ENCODE measurements around the gene CHMP6. TPM values are rescaled to one million over a fixed set of nuclear protein-coding genes. Genes with fewer than 3 reads are reported as not detected.

CHMP6 gene
- total RNA-seq, 1 experiment from 2014 or later: 22.0 TPM

- Histone ChIP-seq H3K4me3 (replicated peaks in 1 of 2; ENCODE audit: low read depth in 1 of 2, low read length in 2 of 2) (peak overlapping the region; percentile 77 to 93), H3K27ac (ENCODE audit: low read depth, low read length) (peak overlapping the region; percentile 81; the same call in 1 of the 2 replicates), H3K9me2 (ENCODE audit: insufficient read depth) (no peaks in the 10 kb centered on the region), H3K36me3 (ENCODE audit: control insufficient read depth in 1 of 2, insufficient read depth in 2 of 2, low read length in 2 of 2) (peaks cover 8 to 27% of the 10 kb centered on the region in 2 experiments; a peak in 3 of 4 replicates), H3K9ac (ENCODE audit: low read length) (peak overlapping the region; percentile 85), H2AFZ (ENCODE audit: low read depth, low read length, poor library complexity, severe bottlenecking) (no peak overlapping the region), H3K27me3 (ENCODE audit: insufficient read depth, low read length) (no peaks in the 10 kb centered on the region), H3K4me1 (ENCODE audit: control insufficient read depth in 1 of 2, insufficient read depth in 2 of 2, low read length in 2 of 2) (peaks cover 63 to 67% of the 10 kb centered on the region in 2 experiments), H3K9me3 (ENCODE audit: control insufficient read depth in 1 of 2, insufficient read depth in 1 of 2, low read depth in 1 of 2, low read length in 2 of 2) (no peaks in the 10 kb centered on the region), H4K20me1 (ENCODE audit: insufficient read depth) (peaks cover 7% of the 10 kb centered on the region; the same call in 1 of the 2 replicates), H3K79me2 (ENCODE audit: insufficient read depth, low read length) (peaks cover 61% of the 10 kb centered on the region), H3K4me2 (ENCODE audit: low read length) (peak overlapping the region; percentile 72)
- intact Hi-C loops (cut with micrococcal nuclease): no loop called here
- ChIA-PET POLR2A (interaction anchor here (1.2 to 1.3 kb wide), 2 partner anchors 14 to 59 kb away, joined by 5 read pairs; no protein-coding TSS in a partner anchor), CTCF (interaction anchor here (2.4 kb wide), 1 partner anchor 12 kb away, joined by 10 read pairs; no protein-coding TSS in a partner anchor), RAD21 (ENCODE audit: low non-redundant PET in 1 of 2, low total read pairs in 2 of 2, uncharacterized antibody in 2 of 2, unreplicated experiment in 2 of 2) (no interaction called here)
- BruUV-seq (replicated peaks): TSS peak; percentile 69
- DNase-seq (ENCODE audit: low read depth, low spot score) (no peak), ATAC-seq (no peak)
- TF ChIP-seq EGR1 (IDR thresholded peaks at IDR 0.05; ENCODE audit: low read depth) (no peak), ZNF274 (IDR thresholded peaks at IDR 0.05; ENCODE audit: low read depth, low read length) (no peak), SRF (IDR thresholded peaks at IDR 0.05; ENCODE audit: low read depth) (no peak), RAD21 (IDR thresholded peaks at IDR 0.05; ENCODE audit: low read depth) (no peak), ELF1 (IDR thresholded peaks at IDR 0.05; ENCODE audit: borderline replicate concordance, low read depth) (no peak), TCF7L2 (IDR thresholded peaks at IDR 0.05; ENCODE audit: borderline replicate concordance, extremely low read depth, insufficient read depth, insufficient read length) (no peak), EZH2 (IDR thresholded peaks at IDR 0.05) (no peak), POLR2AphosphoS5 (IDR thresholded peaks at IDR 0.05; ENCODE audit: low read depth, low read length) (no peak), MAX (IDR thresholded peaks at IDR 0.05) (no peak), POLR2A (IDR thresholded peaks at IDR 0.05; ENCODE audit: borderline replicate concordance, extremely low read depth, insufficient read depth, insufficient read length) (no peak), CBX3 (IDR thresholded peaks at IDR 0.05; ENCODE audit: low read depth) (no peak)
- TF ChIP-seq, protein P1, sequence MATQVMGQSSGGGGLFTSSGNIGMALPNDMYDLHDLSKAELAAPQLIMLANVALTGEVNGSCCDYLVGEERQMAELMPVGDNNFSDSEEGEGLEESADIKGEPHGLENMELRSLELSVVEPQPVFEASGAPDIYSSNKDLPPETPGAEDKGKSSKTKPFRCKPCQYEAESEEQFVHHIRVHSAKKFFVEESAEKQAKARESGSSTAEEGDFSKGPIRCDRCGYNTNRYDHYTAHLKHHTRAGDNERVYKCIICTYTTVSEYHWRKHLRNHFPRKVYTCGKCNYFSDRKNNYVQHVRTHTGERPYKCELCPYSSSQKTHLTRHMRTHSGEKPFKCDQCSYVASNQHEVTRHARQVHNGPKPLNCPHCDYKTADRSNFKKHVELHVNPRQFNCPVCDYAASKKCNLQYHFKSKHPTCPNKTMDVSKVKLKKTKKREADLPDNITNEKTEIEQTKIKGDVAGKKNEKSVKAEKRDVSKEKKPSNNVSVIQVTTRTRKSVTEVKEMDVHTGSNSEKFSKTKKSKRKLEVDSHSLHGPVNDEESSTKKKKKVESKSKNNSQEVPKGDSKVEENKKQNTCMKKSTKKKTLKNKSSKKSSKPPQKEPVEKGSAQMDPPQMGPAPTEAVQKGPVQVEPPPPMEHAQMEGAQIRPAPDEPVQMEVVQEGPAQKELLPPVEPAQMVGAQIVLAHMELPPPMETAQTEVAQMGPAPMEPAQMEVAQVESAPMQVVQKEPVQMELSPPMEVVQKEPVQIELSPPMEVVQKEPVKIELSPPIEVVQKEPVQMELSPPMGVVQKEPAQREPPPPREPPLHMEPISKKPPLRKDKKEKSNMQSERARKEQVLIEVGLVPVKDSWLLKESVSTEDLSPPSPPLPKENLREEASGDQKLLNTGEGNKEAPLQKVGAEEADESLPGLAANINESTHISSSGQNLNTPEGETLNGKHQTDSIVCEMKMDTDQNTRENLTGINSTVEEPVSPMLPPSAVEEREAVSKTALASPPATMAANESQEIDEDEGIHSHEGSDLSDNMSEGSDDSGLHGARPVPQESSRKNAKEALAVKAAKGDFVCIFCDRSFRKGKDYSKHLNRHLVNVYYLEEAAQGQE (IDR thresholded peaks at IDR 0.05; ENCODE audit: low read depth): no peak
These were observed 44.7 kb downstream of the CHMP6 start for GRCh38 chr17:81036197-81036941.
